K562 (cell line): ENCODE measurements around the gene KRI1. TPM values are rescaled to one million over a fixed set of nuclear protein-coding genes. Genes with fewer than 3 reads are reported as not detected.

Experiments used
- ASH1L ChIP-seq: fragments of 450-650 bp; IDR thresholded peaks from 2 replicates; pipeline ENCODE4 v1.6.1; 2018; ENCODE audit warnings: borderline replicate concordance, mild to moderate bottlenecking, low read depth; ENCODE audit not compliant: partially characterized antibody
- CXXC5 ChIP-seq: fragments of 250-450 bp; sonication (Bioruptor Pico); IDR thresholded peaks from 2 replicates; pipeline ENCODE4 v1.8.0; 2022; ENCODE audit warnings: inconsistent platforms, mild to moderate bottlenecking, moderate library complexity
- DPF2 ChIP-seq: fragments of 450-650 bp; IDR thresholded peaks from 2 replicates; pipeline ENCODE4 v1.6.1; 2016
- FOXK2 ChIP-seq, 2 experiments: fragments of 450-650 bp; IDR thresholded peaks in 1 of 2; conservative IDR thresholded peaks in 1 of 2; 2 replicates each; pipeline ENCODE4 v1.6.1; 2016; ENCODE audit warnings: low read depth in 2 of 2, mild to moderate bottlenecking in 1 of 2
- GATAD2A ChIP-seq: fragments of 450-650 bp; IDR thresholded peaks from 2 replicates; pipeline ENCODE4 v1.6.1; 2017
- JUND ChIP-seq, 2 experiments: IDR thresholded peaks; 2 replicates in 1 of 2; 3 replicates in 1 of 2; pipeline ENCODE4 v1.6.1; 2011; ENCODE audit warnings: borderline replicate concordance in 2 of 2, low read depth in 2 of 2, low read length in 2 of 2, improper control_type of control experiment in 1 of 2, missing biosample characterization in 1 of 2, missing genetic modification characterization in 1 of 2, missing genetic modification reagents in 1 of 2
- NBN ChIP-seq: fragments of 450-650 bp; IDR thresholded peaks from 2 replicates; pipeline ENCODE4 v1.6.1; 2016; ENCODE audit warnings: low read depth, mild to moderate bottlenecking
- PTRF ChIP-seq: fragments of 450-650 bp; IDR thresholded peaks from 2 replicates; pipeline ENCODE4 v1.6.1; 2016; ENCODE audit warnings: mild to moderate bottlenecking, missing genetic modification characterization, missing compliant biosample characterization
- PURB ChIP-seq: sonication (generic); formaldehyde crosslinking; IDR thresholded peaks from 2 replicates; pipeline ENCODE4 v1.9.0; 2021; ENCODE audit warnings: low read depth, mild to moderate bottlenecking, missing genetic modification reagents
- RBFOX2 ChIP-seq: fragments of 200-400 bp; formaldehyde crosslinking; IDR thresholded peaks from 2 replicates; pipeline ENCODE4 v1.6.1; 2017; ENCODE audit warnings: low read depth, mild to moderate bottlenecking, low read length, moderate library complexity
- SMAD4 ChIP-seq: fragments of 250-450 bp; sonication (Bioruptor Pico); conservative IDR thresholded peaks from 2 replicates; pipeline ENCODE4 v1.8.0; 2021; ENCODE audit warnings: inconsistent platforms, mild to moderate bottlenecking, moderate library complexity
- ZNF133 ChIP-seq: fragments of 250-450 bp; sonication (Bioruptor Pico); IDR thresholded peaks from 2 replicates; pipeline ENCODE4 v1.4.0; 2020; ENCODE audit warnings: mild to moderate bottlenecking
- ZNF232 ChIP-seq: sonication (generic); formaldehyde crosslinking; IDR thresholded peaks from 2 replicates; pipeline ENCODE4 v1.8.0; 2022; ENCODE audit warnings: mild to moderate bottlenecking, missing genetic modification reagents
- ZNF75A ChIP-seq: fragments of 450-650 bp; formaldehyde crosslinking; IDR thresholded peaks from 2 replicates; pipeline ENCODE4 v1.4.0; 2020; ENCODE audit warnings: mild to moderate bottlenecking
- ZNF79 ChIP-seq: fragments of 250-450 bp; sonication (Bioruptor Pico); IDR thresholded peaks from 2 replicates; pipeline ENCODE4 v1.4.0; 2020; ENCODE audit warnings: low read depth, mild to moderate bottlenecking, moderate library complexity
- polyA plus RNA-seq, 8 experiments: library from polyadenylated mRNA; depleted of rRNA in 4 of 8; stranded (reverse) in 5 of 8; unstranded in 3 of 8; fragments of >200 nt; fragmentation: Nextera tagmentation in 2 of 8; fragmentation: Illumina TruSeq in 1 of 8; extraction: Ambion mirVana in 2 of 8; extraction: Trizol in 1 of 8; gene quantifications; 2 replicates each; pipeline versions ENCODE4 v1.2.1 to v1.2.3, GENCODE V29; 2011 to 2014; ENCODE audit warnings: inconsistent platforms in 1 of 8, missing spikeins in 1 of 8
- total RNA-seq, 7 experiments: library from RNA; depleted of rRNA in 6 of 7; stranded (reverse); fragments of >200 nt in 6 of 7; fragmentation: Illumina TruSeq in 2 of 7; extraction: Trizol in 2 of 7; gene quantifications; 2 replicates each; pipeline versions ENCODE4 v1.2.1 to v1.2.3, GENCODE V29; 2011 to 2021; ENCODE audit warnings: low replicate concordance in 1 of 7
- TF ChIP-seq, protein P1 (sequence below): fragments of 250-450 bp; sonication (Bioruptor Pico); IDR thresholded peaks from 2 replicates; pipeline ENCODE4 v1.4.0; 2020; ENCODE audit warnings: mild to moderate bottlenecking, moderate library complexity
- TF ChIP-seq, protein P2 (sequence below): fragments of 250-450 bp; sonication (Bioruptor Pico); IDR thresholded peaks from 2 replicates; pipeline ENCODE4 v1.5.0; 2021
- TF ChIP-seq, protein P3 (sequence below): fragments of 250-450 bp; sonication (Bioruptor Pico); IDR thresholded peaks from 2 replicates; pipeline ENCODE4 v1.4.0; 2020; ENCODE audit warnings: borderline replicate concordance
- TF ChIP-seq, protein P4 (sequence below): fragments of 450-650 bp; IDR thresholded peaks from 2 replicates; pipeline ENCODE4 v1.7.1; 2018; ENCODE audit warnings: mild to moderate bottlenecking, low read depth; ENCODE audit not compliant: partially characterized antibody

Gene KRI1
- total and polyA plus RNA-seq, 9 of the 15 experiments (the other 6 are each of a cell fraction or from before 2014, with no cell fraction given) = 1.1 to 50.7 (median 24.7) TPM

DNA sequence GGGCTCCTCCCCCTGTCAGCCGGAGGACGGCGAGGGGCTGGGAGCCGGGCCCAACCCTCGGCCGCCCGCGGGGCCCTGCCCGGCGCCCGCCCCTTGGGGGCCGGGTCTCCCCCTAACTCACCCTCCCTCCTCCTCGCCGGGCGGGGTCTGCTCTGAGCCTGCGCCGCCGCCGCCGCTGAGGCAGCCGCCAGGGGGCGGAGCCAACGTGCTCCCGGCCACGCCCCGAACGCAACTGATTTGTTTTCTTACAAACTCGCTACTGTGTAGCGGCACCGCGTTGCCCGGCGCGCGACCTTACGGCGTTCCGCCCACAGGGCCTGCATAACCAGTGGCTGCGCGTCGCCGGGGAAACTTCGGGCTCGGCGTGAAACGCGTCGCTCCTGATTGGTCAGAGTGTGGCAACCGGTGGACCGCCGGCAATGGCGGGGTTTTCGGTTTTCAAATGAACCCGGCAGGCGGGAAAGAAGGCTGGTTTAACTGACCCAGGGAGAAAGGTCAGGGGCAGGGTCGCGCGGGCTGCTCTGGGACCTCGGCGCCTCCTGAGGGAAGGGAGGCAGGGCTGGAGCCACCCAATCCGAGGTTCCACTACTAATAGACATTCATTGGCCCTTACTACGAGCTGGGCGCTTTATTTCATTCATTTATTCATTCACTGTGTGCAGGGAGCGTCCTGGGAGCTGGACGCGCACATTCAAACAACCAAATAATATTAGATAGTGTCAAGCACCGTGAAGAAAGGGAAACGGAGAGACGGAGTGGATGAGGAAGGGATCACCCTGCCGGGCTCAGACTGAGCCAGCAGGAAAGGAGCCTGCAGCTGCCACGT is 3.2 kb upstream of the KRI1 start, which contains the start of gene CDKN2D (continued):
- TF ChIP-seq, protein P1, sequence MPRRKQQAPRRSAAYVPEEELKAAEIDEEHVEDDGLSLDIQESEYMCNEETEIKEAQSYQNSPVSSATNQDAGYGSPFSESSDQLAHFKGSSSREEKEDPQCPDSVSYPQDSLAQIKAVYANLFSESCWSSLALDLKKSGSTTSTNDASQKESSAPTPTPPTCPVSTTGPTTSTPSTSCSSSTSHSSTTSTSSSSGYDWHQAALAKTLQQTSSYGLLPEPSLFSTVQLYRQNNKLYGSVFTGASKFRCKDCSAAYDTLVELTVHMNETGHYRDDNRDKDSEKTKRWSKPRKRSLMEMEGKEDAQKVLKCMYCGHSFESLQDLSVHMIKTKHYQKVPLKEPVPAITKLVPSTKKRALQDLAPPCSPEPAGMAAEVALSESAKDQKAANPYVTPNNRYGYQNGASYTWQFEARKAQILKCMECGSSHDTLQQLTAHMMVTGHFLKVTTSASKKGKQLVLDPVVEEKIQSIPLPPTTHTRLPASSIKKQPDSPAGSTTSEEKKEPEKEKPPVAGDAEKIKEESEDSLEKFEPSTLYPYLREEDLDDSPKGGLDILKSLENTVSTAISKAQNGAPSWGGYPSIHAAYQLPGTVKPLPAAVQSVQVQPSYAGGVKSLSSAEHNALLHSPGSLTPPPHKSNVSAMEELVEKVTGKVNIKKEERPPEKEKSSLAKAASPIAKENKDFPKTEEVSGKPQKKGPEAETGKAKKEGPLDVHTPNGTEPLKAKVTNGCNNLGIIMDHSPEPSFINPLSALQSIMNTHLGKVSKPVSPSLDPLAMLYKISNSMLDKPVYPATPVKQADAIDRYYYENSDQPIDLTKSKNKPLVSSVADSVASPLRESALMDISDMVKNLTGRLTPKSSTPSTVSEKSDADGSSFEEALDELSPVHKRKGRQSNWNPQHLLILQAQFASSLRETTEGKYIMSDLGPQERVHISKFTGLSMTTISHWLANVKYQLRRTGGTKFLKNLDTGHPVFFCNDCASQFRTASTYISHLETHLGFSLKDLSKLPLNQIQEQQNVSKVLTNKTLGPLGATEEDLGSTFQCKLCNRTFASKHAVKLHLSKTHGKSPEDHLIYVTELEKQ (CRISPR knock-in tag) = no peak
- TF ChIP-seq, protein P2, sequence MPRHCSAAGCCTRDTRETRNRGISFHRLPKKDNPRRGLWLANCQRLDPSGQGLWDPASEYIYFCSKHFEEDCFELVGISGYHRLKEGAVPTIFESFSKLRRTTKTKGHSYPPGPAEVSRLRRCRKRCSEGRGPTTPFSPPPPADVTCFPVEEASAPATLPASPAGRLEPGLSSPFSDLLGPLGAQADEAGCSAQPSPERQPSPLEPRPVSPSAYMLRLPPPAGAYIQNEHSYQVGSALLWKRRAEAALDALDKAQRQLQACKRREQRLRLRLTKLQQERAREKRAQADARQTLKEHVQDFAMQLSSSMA (CRISPR knock-in tag) = no peak
- no peak for TF ChIP-seq ZNF79
- peak; percentile 70 for TF ChIP-seq ASH1L
- TF ChIP-seq NBN = 0 out of 2 replicates have a peak, but pooled peaks have one; percentile 6
- TF ChIP-seq ZNF133 = no peak
- TF ChIP-seq PURB (CRISPR knock-in tag) = no peak
- TF ChIP-seq DPF2 = no peak
- TF ChIP-seq JUND (IDR thresholded peaks at IDR 0.05; ENCODE audit: borderline replicate concordance, low read depth, low read length) = peak; percentile 56
- TF ChIP-seq JUND (tag; IDR thresholded peaks at IDR 0.05; ENCODE audit: borderline replicate concordance, low read depth, low read length) = no peak; the same call in 2 of the 3 replicates
- TF ChIP-seq, protein P3, sequence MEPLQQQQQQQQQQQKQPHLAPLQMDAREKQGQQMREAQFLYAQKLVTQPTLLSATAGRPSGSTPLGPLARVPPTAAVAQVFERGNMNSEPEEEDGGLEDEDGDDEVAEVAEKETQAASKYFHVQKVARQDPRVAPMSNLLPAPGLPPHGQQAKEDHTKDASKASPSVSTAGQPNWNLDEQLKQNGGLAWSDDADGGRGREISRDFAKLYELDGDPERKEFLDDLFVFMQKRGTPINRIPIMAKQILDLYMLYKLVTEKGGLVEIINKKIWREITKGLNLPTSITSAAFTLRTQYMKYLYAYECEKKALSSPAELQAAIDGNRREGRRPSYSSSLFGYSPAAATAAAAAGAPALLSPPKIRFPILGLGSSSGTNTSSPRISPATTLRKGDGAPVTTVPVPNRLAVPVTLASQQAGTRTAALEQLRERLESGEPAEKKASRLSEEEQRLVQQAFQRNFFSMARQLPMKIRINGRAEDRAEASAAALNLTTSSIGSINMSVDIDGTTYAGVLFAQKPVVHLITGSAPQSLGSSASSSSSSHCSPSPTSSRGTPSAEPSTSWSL (CRISPR knock-in tag) = no peak
- peak; percentile 94 for TF ChIP-seq CXXC5 (CRISPR knock-in tag)
- TF ChIP-seq RBFOX2 = peak; percentile 90
- no peak for TF ChIP-seq ZNF75A (CRISPR knock-in tag)
- TF ChIP-seq, protein P4, sequence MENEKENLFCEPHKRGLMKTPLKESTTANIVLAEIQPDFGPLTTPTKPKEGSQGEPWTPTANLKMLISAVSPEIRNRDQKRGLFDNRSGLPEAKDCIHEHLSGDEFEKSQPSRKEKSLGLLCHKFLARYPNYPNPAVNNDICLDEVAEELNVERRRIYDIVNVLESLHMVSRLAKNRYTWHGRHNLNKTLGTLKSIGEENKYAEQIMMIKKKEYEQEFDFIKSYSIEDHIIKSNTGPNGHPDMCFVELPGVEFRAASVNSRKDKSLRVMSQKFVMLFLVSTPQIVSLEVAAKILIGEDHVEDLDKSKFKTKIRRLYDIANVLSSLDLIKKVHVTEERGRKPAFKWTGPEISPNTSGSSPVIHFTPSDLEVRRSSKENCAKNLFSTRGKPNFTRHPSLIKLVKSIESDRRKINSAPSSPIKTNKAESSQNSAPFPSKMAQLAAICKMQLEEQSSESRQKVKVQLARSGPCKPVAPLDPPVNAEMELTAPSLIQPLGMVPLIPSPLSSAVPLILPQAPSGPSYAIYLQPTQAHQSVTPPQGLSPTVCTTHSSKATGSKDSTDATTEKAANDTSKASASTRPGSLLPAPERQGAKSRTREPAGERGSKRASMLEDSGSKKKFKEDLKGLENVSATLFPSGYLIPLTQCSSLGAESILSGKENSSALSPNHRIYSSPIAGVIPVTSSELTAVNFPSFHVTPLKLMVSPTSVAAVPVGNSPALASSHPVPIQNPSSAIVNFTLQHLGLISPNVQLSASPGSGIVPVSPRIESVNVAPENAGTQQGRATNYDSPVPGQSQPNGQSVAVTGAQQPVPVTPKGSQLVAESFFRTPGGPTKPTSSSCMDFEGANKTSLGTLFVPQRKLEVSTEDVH = peak; percentile 84
- peak; percentile 65 to 66; a peak in 3 of 4 replicates for TF ChIP-seq FOXK2 (conservative IDR thresholded peaks at IDR 0.05 in 1 of 2, IDR thresholded peaks at IDR 0.05 in 1 of 2; ENCODE audit: low read depth in 2 of 2)
- no peak for TF ChIP-seq GATAD2A
- no peak for TF ChIP-seq ZNF232
- TF ChIP-seq PTRF (tag) = no peak
- peak; percentile 80 for TF ChIP-seq SMAD4 (CRISPR knock-in tag)
